DMS 273 (cell line): Measurements from ENCODE around the gene SORBS2.

ENCODE experiments used
- DNase-seq: peaks from one replicate; lab custom pipeline; 2025; ENCODE audit not compliant: unreplicated experiment; lab: John Stamatoyannopoulos, UW

Gene SORBS2

GRCh38 chr4:185740471-185740873 lies 71.5 kb downstream of the SORBS2 start:
- DNase-seq, result no peak

- DNase-seq, result no peak
These were observed 73.2 kb downstream of the SORBS2 start for GRCh38 chr4:185738820-185739219.

GRCh38 chr4:185738038-185738552 lies 73.9 kb downstream of the SORBS2 start:
- DNase-seq, result no peak

GRCh38 chr4:185737489-185738037 lies 74.4 kb downstream of the SORBS2 start:
- DNase-seq, result no peak

GRCh38 chr4:185736882-185737281 lies 75.1 kb downstream of the SORBS2 start:
- no peak for DNase-seq

- DNase-seq, result no peak
These were observed 76.1 kb downstream of the SORBS2 start for GRCh38 chr4:185735866-185736400.

- DNase-seq, result no peak
These were observed 77.1 kb downstream of the SORBS2 start for GRCh38 chr4:185734930-185735329.

- no peak for DNase-seq
These were observed 77.8 kb downstream of the SORBS2 start for GRCh38 chr4:185734214-185734613.

- DNase-seq, result no peak
These were observed 81.0 kb downstream of the SORBS2 start for GRCh38 chr4:185730849-185731608.

GRCh38 chr4:185730387-185730786 lies 81.6 kb downstream of the SORBS2 start:
- DNase-seq, result peak; percentile 59

- no peak for DNase-seq
These were observed 82.6 kb downstream of the SORBS2 start for GRCh38 chr4:185729391-185729804.

GRCh38 chr4:185728893-185729292 lies 83.1 kb downstream of the SORBS2 start:
- no peak for DNase-seq

GRCh38 chr4:185726931-185727330 lies 85.1 kb downstream of the SORBS2 start:
- DNase-seq, result peak; percentile 22

- no peak for DNase-seq
These were observed 88.2 kb downstream of the SORBS2 start for GRCh38 chr4:185723631-185724260.

- DNase-seq, result no peak
These were observed 90.0 kb downstream of the SORBS2 start for GRCh38 chr4:185722029-185722316.

GRCh38 chr4:185721190-185722028 lies 90.6 kb downstream of the SORBS2 start:
- DNase-seq, result no peak

- DNase-seq, result no peak
These were observed 92.5 kb downstream of the SORBS2 start for GRCh38 chr4:185719500-185719858.

GRCh38 chr4:185718578-185719499 lies 93.2 kb downstream of the SORBS2 start:
- DNase-seq, result no peak

- DNase-seq, result no peak
These were observed 94.6 kb downstream of the SORBS2 start for GRCh38 chr4:185717377-185717741.
